ENCODE results near the gene LBR.
"Not testable (repeated sequence)": the region's sequence is repeated elsewhere in the genome, so short reads cannot be mapped to it uniquely, and the experiment has no call there.

The LBR gene

GRCh38 chr1:225427235-225428067, at the start of gene LBR:
Gene LBR (minus strand): TSS chr1:225428038. CDS start chr1:225424075, 3,963 bp downstream.
- peak; percentile 58 for DNase-seq

DNA sequence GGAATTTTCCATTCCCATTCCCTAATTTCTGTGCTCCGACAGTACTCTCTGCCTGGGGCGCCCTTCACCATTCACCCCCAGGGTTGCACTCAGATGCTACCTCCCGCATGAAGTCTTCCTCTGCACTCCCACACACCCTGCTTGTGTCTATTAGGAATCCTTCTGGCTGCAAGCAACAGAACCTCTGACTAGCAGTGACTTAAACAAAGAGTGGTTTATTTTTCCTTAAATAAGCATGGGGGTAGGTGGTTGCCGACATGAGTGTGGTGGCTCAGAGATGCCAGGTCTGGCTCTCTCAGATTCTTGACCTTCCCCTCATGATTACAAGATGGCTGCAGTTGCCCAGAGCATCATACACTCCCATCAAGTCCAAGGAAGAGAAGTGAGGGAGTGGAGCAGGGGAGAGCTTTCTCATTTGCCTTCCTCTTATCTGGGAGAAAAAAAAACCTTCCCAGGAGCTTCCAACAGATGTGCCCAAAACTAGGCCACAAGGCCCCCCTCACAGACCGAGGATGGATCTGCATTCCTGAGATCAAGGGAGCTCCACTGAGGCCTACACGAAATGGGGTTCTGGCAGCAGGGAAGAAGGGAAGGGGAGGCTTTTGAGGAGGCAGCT, 49.6 kb upstream of the LBR start:
- no peak for DNase-seq

DNA sequence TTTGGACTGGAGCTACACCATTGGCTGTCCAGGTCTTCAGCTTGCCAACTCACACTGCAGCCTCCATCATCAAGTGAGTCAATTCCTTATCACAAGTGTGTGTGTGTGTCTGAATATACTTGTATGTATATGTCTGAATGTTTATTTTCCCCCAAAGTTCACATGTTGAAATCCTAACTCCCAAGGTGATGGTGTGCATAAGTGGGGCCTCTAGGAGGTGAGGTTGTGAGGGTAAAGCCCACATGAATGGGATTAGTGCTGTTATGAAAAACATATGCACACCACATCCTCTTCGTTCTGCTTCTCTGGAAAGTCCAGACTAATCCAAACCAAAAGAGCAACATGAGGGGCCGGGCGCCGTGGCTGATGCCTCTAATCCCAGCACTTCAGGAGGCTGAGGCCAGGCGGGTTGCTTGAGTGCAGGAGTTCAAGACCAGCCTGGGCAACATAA, 48.7 kb upstream of the LBR start:
- no peak for DNase-seq

- DNase-seq: no peak
These were observed 48.3 kb upstream of the LBR start for GRCh38 chr1:225476100-225476511.

- DNase-seq: peak; percentile 70
These were observed 47.4 kb upstream of the LBR start for GRCh38 chr1:225474986-225475820.

DNA sequence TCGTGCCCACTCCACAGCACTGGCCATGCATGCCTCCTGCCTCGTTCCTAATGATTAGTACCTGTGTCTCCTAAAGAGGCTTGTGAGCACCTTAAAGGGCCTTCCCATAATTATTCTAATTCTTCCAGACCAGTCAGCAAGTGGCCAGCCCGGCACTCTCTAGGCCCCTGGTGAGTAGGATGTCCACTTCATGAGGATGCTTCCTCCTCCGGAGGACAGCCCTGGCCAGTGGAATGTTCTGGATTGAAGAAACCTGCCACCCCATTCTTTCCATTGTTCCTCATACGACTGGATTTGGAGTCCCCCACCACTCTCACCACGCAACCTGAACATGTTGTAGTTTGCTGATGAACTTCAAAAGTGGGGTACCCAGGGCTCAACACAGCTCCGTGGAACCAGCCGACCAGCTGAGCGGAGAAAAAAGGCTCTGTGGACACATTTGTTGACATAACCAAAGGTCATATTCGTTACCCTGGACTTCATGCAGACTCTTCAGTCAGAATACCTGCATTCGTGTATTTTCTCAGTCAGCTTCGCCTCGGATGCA, 46.7 kb upstream of the LBR start:
- no peak for DNase-seq

DNA sequence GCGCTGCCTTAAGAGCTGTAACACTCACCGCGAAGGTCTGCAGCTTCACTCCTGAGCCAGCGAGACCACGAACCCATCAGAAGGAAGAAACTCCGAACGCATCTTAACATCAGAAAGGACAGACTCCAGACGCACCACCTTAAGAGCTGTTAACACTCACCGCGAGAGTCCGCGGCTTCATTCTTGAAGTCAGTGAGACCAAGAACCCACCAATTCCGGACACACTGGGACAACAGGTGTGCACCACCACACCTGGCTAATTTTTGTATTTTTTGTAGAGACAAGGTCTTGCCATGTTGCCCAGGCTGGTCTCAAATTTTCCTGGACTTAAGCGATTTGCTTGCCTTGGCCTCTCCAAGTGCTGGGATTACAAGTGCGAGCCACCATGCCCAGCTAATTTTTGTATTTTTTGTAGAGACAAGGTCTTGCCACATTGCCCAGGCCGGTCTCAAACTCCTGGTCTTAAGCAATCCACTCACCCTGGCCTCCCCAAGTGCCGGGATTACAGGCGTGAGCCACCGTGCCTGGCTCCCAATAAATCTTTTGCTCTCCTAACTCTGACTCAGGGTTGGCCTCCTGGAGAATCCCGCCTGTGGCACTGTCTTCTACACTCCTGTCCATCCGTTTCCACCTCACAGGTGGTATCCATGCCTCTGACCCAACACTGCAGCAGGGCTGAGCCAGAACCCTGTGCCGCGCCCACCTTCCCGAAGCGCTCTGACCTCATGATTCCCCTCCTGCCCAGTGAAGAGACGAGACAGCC, 46.0 kb upstream of the LBR start:
- DNase-seq: not testable (repeated sequence)

DNA sequence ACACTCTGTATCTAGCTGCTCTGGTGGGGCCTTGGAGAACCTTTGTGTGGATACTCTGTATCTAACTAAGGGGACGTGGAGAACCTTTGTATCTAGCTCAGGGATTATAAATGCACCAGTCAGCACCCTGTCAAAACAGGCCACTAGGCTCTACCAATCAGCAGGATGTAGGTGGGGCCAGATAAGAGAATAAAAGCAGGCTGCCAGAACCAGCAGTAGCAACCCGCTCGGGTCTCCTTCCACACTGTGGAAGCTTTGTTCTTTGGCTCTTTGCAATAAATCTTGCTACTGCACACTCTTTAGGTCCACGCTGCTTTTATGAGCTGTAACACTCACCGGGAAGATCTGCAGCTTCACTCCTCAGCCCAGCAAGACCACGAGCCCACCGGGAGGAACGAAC, 45.4 kb upstream of the LBR start:
- DNase-seq: peak; percentile 38

DNA sequence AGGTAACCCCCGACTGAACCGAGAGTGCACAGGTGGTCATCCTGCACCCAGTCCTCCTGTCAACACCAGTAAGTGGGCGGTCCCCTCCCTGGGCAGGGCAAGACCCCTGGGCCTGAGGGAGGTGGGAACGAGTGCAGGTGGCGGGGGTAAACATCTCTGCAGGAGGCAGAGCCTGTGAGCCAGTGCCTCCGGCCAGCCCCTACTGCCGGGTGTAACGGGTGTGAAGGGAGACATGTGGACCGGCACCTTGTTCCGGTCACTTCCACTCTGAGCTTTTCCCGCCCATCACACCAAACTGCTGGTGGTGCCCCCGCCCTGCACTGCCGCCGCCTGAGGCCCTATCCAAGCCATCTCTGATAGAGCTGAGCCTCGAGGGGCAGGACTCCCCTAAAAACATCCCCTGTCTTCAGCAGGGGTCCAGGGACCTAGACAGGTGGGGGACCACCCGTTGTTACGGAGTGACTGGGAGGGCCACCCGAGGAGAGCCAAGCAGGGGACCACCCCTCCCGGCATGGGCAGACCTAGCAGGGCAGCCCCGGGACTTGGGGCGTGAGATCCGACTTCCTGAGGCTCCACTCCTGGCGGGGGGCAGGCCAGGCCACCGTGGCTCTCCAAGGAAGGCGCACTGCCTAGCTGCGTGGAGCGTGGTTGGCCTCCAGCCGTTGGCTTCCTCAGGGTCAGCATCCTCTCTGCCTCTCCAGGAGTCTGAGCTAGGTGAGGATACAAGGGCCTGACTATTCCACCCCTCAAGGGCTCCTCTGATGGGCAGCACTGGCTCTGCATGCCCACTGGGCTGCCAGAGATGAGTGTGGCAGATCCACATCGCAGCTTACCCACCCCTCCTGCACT, 43.8 kb upstream of the LBR start:
- DNase-seq: no peak

DNA sequence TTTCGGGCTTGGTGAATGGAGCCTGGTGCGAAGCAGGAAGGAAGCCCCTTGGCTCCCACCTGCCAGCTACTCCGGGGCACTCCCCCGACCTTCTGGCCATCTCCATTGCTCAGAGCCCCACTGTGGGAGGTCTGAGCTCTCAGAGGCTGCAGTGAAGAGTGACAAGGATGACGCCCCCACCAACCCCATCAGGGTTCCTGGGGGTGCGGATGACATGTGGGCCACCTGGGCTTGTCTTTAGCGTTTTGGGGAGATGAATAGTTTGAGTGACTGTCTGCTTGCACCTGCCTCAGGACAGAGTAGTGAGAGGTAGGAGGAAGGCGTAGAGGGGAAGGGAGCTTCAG, 43.2 kb upstream of the LBR start:
- DNase-seq: no peak

DNA sequence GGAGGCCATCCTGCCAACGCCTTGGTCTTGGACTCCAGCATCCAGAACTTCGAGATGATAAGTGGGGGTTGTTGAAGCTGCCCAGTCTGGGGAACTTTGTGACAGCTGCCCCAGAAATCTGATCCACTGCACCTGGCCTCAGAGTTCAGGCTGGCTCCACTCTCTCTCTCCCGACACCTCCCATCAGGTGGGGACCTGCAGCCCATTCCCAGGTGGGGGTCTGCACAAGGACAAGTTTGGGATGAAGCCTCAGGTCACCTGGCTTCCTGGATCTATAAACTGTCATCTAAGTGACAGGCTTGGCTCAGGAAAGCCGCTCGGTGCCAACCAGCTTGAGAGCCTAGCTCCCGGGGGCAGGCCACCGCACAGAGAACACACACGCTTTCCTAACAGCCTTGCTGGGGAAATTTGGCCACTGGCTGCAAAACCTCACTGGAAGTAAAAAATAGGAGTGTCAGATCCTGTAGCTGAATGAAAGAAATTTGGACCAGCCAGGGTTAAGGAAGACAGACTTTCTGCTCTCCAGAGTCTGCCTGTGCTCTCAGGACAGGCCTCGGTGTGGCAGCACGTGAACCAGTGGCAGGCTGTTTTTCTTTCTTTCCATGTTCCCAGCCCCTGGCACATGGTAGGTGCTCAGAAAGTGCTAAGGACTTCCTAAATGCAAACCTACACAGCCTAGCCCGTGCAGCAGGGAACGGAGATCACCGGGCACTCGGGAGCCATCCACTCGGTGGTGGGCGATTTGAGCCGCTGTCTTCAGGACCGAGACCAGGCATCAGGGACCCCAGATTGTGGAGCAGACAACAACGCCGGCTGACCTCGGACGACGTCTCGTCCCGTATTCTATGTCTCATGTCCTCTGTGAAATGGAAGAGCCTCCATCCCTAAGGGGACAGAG, 42.6 kb upstream of the LBR start:
- DNase-seq: no peak

DNA sequence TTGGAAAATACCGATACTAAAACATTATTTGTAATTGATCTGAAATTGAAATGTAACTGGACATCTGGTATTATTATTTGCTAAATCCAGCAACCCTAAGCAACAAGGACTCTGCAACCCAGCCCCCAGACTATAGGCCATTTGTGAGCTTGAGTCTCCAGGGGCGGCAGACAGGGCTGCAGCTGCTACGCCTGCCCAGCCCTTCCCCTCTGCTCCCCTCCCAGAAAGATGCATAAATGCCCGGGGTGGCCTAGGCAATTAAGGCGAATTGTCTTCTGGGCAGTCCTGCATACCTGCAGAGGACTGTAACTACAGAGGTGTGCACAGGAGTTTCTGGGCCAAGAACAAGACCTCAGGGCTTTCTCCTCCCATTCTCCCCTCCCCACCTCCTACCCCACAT, 41.2 kb upstream of the LBR start:
- no peak for DNase-seq

DNA sequence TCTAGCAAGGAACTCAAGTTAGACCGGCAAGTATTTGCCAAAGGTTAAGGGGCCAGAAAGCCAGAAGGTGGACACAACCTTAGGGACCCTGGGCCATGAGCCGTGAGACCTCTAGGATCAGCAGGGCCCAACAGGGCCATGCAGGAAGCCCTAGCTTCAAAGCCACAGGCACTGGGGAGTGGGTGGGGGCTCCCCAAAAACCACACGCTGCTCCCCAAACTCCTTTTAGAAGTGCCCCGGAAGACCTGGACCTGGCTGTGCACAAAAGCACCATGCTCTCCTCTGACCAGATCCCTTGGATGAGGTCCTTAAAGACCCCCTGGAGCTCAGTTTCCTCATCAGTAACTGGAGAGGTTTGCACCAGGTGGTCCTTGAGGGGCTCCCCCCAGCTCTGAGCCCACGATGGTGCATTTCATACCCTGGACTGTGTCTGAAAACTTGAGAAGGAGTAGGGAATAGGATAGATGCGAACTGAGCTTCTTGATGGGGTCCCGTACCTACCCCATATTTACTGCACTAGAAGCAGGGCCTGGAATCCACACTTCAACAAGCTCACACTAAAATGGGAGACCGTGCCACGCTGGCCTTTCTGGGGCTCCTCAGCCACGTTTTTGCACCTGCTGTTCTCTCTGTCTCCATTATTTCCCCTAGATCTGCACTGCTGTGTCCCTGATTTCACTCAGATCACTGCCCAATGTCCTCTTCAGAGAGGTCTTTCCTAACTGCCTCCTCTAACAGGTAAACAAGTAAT, 40.6 kb upstream of the LBR start:
- peak; percentile 45 for DNase-seq

DNA sequence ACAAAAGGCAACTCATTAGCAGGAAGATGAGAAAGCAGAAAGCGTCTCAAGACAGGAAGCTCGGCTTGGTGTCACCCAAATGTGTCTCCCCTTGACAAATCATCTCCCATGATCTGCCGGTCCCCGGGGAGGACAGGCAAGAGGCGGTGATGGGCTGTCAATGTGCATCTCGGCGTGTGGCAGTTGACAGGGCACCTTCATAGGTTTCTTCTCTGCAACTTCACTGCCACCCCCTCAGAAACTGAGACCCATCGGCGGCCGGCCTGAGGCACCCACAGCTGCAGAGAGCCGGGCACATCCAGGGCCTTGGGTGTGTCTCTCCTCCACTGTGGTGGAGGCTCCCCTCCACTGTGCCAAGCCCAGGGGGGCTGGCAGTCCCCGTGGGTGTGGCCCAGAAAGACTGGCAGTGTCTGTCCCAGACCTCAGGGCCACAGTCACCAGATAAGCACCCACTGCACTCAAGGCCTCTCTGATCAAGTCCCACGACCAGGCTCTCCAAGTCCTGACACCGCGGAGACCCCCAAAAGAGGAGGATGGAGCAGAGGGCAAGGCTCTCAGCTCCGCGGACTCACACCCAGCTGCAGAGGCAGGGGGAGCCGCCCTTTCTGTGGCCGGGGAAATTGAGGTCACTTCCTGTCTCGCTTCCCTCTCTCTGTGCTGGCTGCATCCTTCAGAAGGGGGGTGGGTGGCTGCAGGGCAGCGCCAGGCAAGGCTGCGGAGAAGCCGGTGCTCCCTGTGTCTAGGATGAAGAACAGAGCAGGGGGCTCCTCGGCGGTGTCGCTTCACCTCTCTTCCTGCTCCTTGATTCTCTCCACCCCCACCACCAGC, 39.6 kb upstream of the LBR start:
- peak; percentile 87 for DNase-seq

DNA sequence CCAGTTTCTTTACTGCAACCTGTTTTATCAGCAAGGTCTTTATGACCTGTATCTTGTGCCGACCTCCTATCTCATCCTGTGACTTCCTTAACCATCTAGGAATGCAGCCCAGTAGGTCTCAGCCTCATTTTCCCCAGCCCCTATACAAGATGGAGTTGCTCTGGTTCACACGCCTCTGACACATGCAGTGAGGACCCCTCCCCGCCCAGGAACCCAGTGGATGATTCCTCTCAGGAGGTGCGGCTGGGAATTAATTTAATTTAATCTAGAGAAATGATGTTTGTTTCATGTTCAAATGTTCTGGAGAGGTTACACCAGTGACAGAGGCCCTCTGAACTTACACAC, 39.0 kb upstream of the LBR start:
- DNase-seq: no peak

DNA sequence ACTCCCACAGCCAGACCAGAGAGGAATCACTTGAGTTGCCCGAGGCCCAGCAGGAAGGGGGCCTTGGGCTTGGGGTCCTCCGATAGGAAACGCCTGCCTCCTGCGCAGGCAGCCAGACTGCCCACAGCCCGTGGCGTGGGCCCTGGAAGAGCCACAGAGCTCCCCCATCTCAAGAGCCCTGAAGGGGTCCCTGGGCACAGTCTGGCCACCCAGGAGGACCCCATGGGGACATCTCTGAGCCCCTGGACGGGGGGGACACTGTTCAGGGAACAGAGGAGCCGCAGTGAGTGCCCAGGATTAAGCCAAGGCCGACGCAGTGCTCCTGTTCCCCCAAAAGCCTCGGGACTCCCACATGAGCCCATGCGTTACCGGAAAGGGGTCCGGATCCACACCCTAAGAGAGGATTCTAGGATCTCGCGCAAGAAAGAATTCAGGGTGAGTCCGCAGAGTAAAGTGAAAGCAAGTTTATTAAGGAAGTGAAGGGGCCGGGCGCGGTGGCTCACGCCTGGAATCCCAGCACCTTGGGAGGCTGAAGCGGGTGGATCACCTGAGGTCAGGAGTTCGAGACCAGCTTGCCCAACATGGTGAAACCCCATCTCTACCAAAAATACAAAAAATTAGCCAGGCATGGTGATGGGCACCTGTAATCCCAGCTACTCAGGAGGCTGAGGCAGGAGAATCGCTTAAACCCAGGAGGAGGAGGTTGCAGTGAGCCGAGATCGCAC, 38.1 kb upstream of the LBR start:
- no peak for DNase-seq

GRCh38 chr1:225464851-225465792, 37.3 kb upstream of the LBR start:
- DNase-seq: no peak
